Islet of Langerhans (tissue), 1 donor: Measurements from ENCODE around the gene LEP.
"Not testable (repeated sequence)": the region's sequence is repeated elsewhere in the genome, so short reads cannot be mapped to it uniquely, and the experiment has no call there.

Experiments used
- FAIRE-seq: peaks from one replicate; lab custom pipeline; 2011; peaks lifted over from hg19 to GRCh38; lab: Jason Lieb, UNC

LEP gene

DNA sequence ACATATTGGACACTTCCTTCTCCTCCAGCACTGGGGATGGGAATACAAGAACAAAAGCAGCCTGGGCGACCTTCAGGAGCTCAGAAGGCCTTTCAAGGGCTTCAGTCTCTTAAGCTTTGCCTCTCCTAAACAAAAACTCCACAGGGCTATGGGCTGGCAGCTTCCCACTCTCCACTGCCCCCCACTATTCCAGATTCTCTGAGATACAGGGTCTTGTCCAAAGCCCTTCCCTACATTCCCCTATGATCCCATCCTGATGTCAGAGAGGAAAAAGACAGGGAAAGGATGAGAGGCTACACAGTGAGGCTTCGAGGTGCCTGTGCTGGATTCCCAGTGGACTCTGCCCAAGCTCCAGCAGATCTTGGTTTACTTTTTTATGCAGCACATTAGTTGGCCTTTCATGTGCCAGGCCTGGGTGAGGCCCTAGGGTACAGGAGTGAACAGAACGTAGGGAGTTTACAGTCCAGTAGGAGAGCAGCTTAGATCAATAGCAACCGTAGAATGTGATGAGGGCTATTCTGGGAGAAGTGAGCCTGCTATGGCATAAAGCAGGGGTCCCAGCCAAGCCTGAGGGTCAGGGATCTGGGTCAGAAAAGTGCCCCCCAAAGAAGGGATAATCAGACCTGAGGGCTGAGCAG, 33.3 kb downstream of the LEP start:
- FAIRE-seq, result no peak

DNA sequence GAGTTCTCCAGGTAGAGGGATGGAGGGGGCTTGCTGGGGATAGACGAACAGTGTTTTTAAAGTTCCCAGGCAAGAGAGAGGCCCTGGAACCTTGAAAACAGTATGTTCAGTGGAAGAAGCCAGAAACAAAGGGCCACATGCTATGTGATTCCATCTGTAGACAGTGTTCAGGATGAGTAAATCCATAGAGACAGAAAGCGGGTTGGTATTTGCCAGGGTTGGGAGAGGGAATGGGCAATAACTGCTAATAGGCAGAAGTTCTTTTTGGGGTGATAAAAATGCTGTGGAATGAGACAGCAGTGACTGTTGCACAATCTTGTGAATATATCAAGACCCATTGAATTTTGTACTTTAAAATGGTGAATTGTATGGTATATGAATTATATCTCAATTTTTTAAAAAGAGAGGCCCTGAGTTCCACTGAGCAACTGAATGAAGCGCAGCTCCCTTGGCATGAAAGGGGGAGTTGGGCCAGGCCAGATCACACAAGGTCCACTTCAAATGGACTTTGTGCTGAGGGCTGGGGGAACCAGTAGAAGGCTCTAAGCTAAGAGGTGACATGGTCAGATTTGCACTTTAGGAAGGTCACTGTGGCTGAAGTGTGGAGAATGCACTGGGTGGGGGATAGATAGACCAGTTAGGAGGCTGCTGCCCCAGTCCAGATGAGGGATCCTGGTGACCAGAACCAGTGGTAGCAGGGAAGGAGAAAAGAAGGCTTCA, 34.0 kb downstream of the LEP start:
- no peak for FAIRE-seq

DNA sequence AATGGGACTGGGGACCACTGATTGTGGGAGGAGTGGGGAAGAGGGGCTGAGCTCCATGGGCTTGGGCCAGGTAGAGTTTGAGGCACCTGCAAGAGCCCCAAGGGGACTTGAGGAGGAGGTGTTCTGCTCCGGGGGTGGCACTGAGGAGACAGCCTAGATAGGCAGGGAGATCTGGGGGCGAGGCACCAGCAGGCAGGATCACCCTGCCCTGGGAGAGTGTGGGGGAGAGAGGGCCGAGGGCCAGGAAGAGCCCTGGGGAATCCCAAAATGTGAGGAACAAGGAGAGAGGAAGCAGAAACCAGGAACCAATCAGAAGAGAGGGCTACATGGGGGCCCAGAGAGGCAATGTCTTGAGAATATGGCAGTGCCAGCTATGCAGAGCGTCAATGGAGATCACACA, 34.6 kb downstream of the LEP start:
- no peak for FAIRE-seq

DNA sequence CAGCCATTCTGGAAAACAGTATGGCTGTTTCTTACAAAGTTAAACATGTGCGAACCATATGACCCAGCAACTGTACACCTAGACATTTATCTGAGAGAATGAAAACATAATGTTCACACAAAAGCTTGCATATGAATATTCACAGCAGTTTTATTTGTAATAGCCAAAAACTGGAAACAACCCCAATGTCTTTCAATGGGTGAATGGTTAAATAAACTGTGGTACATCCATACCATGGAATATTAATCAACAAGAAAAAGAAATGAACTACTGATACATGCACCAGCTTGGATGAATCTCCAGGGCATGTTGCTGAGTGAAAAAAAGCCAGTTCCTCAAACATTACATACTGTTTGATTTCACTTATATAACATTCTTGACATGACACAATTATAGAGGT, 37.3 kb downstream of the LEP start:
- no peak for FAIRE-seq

DNA sequence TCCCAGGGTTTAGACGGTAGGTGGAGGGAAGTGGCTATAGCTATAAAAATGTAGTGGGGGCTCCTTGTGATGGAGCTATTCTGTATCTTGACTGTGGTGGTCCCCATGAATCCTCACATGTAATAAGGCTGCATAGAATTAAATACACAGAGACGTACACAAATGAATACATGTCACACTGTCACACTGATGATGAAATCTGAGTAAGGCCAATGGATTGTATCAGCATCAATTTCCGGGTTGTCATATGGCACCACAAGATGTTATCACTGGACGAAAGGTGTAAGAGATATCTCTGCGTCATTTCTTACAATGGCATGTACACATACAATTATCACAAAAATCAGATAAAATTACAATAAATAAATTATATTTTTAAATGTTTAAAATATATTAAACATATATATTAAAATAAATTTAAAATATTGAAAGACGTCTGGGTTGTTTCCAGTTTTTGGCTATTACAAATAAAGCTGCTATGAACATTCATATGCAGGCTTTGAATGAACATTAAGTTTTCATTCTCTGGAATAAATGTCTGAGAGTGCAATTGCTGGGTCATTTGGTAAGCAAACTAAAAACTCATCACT, 38.1 kb downstream of the LEP start:
- no peak for FAIRE-seq

DNA sequence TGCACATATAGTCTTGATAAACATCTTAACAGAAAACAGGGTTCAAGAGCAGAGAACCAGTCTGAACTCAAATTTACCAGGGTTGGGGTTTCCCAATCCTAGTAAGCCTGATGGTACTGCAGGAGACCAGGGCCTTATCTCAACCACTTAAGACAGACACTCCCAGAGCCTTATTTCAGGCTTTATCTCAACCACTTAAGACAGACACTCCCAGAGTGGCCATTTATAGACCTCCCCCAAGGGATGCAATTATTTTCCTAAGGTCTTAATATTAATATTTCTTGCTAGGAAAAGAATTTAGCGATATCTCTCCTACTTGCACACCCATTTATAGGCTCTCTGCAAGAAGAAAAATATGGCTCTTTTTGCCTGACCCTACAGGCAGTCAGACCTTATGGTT, 39.4 kb downstream of the LEP start:
- FAIRE-seq, result not testable (repeated sequence)

DNA sequence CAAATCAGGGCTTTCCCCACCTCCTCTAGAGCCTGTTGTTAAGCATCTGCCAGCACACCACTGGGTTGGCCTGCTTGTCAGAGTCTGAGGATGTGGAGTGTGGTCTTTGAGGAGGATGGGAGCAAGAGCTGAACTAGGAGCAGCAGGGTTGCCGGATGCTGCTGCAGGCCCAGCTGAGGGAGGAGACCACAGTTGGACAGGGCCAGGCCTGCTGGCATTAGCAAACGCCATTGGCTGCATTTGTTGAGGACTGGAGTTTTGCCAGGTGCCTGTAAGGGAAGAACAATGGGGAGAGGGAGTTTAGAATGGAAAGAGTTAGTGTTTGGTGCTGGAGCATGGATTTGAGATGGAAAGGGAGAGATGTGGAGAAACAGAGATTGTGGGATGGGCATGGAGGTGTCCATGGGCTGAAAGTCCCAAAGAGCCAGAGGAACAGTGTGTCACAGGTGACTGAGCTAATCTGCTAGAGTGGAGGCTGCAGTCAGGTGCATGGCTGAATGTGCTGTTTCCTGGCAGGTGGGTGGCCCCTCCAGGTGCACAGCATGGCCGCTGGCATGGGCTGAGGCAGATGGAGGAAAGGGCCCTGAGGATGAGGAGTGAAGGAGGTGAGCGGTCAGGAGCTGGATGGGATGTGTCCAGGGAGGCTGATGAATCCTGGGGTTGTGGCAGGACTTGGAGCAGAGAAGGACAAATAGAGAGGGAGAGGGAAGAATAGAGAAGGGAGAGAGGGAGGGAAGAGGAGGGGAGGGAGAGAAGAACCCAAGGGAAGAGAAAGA, 40.7 kb downstream of the LEP start:
- FAIRE-seq, result no peak

DNA sequence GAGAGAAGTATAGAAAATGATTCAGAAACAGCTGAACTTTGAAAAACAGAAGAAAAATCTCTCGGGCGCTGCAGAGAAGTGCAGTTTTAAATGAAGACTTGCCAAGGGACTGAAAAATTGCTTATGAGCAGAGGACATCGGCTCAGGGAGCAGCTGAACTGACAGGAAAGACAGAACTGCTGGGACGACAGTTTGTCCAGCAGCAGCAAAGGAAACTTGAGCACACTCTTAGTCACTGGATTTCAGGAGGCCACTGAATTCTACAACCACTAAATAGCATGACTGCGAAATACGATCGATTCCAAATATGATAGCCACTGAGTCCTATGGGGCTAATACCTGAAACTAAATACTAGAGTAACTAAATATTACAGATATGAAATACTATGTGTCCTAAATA, 43.0 kb downstream of the LEP start:
- no peak for FAIRE-seq

DNA sequence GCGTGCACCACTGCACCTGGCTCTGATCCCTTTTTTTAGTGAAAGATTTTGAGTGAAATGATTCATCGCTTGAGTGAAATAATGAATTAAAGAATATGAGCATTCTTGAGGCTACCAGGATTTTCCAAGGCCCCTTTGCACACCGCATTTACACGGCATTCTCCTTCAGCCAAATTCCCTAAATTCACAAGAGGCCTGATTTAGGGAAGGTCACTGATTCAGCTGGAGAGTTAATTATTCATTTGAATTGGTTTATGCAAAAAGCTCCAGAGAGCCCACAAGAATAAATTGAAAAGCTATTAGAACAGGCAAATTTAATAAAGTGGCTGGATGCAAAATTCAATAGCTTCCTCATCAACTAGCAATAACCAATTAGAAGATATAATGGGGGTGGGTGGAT, 46.5 kb downstream of the LEP start:
- FAIRE-seq, result no peak

DNA sequence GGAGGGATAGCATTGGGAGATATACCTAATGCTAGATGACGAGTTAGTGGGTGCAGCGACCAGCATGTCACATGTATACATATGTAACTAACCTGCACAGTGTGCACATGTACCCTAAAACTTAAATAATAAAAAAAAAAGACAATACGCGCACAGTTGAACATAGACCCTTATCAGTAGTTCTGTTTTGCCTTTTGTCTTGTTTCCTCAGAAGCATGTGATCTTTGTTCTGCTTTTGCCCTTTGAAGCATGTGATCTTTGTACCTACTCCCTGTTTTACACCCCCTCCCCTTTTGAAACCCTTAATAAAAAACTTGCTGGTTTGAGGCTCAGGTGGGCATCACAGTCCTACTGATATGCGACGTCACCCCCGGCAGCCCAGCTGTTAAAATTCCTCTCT, 56.9 kb downstream of the LEP start:
- not testable (repeated sequence) for FAIRE-seq

DNA sequence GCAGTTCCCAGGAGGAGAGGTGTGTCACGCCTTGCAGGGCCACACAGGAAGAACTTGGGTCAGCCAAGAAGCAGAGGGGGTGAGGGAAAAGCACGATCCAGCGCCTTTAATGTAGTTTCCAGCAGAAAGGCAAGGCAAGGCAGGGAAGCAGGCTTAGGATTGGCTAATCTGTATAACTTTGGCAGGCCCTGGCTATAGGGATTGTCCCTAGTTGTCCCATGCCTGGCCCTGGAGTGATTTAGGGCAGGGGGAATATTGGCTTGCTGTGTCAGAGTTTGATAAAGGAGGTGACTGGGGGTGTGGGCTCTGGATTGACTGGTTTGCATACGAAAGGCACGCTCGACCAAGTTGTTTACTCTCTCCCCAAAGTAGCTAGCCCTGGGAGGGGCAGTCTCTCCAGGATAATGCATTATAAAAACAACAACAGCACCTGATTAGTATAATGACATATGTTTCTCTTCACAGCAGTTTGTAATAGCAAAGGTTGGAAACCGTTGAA, 58.1 kb downstream of the LEP start:
- FAIRE-seq, result no peak

DNA sequence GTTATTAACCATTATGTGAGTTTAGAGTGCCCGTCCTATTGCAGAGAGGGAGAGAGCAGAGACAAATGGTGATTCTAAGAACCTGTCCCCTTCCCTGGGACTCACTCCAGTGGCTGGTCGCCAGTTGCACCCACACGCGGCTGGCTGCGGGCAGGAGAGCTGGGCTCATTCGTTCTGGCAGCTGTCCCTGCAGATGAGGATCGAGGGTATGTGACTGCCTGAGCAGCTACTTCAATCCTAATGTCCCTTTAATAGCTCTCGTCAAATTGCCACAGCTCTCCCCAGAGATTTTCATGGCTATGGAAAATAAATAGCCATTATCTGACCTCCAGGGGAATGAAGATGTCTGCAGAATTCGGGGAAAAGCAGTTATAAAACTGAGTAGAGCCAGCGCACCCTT, 61.1 kb downstream of the LEP start:
- FAIRE-seq, result no peak

DNA sequence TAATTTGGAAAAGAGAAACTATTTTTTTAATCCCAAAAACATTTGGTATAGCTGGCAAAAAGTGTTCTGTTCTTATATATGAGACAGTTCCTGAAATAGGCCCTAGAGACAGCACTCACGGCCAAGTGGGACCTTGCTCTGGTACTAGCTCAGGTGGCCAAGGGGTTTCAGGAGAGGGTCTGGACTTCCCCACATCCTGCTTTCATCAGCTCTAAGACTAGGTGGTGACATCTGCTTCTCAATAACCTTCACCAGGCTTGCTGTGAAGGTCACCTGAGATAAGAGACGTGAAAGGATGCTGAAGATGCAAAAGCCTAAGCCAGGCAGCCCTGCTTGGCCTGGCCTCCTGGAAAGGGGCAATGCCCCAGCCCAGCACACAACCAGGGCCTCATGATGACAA, 62.1 kb downstream of the LEP start:
- FAIRE-seq, result no peak

DNA sequence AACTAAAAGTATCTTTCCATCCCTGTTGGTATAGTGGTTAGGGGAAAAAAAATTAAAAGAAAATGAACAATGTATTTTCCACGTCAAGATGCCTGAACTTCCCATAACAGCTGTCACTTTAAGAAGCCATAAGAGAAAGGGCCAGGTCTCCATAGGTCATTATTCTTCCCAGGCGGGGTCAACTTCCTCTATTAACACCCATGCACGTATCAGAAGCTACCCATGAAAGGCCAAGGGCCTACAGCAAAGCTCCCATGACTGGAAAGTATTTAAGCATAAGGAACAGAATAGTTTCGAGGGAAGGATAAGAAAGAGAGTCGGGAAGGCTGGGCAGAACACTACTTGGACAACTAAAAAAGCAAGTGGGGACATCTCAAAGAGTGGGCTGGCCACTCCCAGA, 62.6 kb downstream of the LEP start:
- no peak for FAIRE-seq

DNA sequence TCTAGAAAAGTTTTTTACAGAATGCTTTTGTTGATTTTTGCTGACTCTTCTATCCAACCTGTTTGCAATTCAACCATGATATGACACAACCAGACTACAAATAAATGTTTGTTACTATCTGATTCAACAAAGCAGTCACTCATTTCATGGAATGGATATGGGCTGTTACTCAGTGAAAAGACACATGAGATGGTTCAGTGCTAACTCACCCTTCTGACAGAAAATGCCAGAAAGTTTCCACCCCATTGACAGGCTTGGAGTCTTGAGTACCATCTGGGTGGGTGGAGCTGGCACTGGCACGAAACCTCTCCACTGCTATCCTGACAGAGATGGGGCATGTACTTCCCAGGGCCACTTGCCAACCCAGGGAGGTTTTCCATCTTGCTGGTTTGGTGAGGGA, 63.1 kb downstream of the LEP start:
- FAIRE-seq, result no peak

DNA sequence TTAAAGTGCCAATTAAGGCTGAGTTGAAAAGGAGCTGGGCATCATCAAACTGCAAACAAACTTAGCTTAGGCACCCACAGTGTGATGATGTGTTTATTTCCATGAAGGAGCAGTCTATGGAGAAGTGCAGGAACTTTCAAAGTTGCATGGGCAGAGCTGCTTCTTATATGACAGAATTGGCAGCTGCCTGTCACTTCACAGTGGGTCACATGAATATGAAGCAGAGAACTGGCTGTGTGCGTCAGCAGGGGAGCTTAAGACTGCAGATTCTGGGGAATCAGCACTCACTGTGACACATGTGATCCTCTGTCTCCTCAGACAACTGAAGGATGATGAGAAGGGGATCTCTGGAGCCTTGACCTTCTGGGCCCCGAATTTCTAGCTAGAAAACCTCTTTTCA, 66.0 kb downstream of the LEP start:
- no peak for FAIRE-seq
